HFFc6 (cell line): ENCODE data around the gene RTN4R. TPM values are rescaled to one million over a fixed set of nuclear protein-coding genes. Genes with fewer than 3 reads are reported as not detected.

Source experiments
- DNase-seq: peaks from one replicate; pipeline ENCODE4 v3.0.0-alpha.2; 2018
- H3K27ac Mint-ChIP-seq: 2 replicates; pipeline ENCODE4 v1.8.0; 2020; ENCODE audit warnings: mild to moderate bottlenecking, mixed read lengths
- H3K27me3 Mint-ChIP-seq: 2 replicates; pipeline ENCODE4 v1.8.0; 2021; ENCODE audit warnings: mild to moderate bottlenecking, moderate library complexity, mixed read lengths; ENCODE audit not compliant: insufficient read depth
- H3K36me3 Mint-ChIP-seq: 2 replicates; pipeline ENCODE4 v1.8.0; 2021; ENCODE audit warnings: low read depth, mixed read lengths
- H3K4me1 Mint-ChIP-seq: 2 replicates; pipeline ENCODE4 v1.8.0; 2020; ENCODE audit warnings: low read depth, mixed read lengths
- H3K4me3 Mint-ChIP-seq: 2 replicates; pipeline ENCODE4 v1.8.0; 2020; ENCODE audit warnings: mild to moderate bottlenecking, moderate library complexity, mixed read lengths
- H3K9me3 Mint-ChIP-seq: 2 replicates; pipeline ENCODE4 v1.8.0; 2020; ENCODE audit warnings: mild to moderate bottlenecking, mixed read lengths
- total RNA-seq, 6 experiments: library from RNA; stranded (reverse); fragmentation: NEBNext Ultra II Directional; extraction: Animal tissue kit (Norgen Biotek cat#: 25700); gene quantifications; 2 replicates in 1 of 6; 3 replicates in 5 of 6; pipeline ENCODE4 v1.2.3, GENCODE V29; 2021
- TF ChIP-seq, protein P1 (sequence below): fragments of 200-600 bp; sonication (generic); IDR thresholded peaks from 2 replicates; pipeline ENCODE4 v1.5.0; 2021; ENCODE audit warnings: antibody characterized with exemption, mild to moderate bottlenecking

RTN4R gene
- total RNA-seq, 6 experiments from 2014 or later, result 0.14 to 0.85 (median 0.35) TPM

DNA sequence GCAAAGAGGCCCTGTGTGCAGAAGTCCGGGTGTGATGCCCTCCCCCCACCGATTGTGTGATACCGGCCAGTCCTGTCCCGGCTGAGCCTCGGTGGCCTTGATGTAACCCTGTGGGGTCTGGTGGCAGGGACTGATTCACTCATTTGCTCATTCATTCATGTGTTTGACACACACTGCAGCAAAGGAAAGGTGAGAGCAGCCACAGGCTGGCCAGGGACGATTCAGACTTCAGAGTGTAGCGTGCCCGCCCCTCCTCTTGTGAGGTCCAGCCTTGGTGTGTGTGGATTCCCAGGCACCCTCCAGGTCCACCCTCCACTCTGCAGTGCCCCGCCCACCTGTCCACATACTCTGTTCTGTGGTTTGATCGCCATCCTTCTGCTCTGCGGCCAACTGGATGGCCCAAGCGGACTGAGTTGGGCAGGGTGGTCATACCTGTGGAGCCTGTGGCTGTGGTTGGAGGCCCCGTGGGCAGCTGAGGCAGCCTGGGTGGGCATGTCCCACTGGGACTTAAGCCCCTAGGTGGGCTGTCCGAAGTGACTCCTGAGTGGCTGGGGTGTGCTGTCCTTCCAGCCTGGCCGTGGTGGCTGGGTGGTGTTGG, 59.3 kb downstream of the RTN4R start:
- no peak overlapping the region for H3K4me3 Mint-ChIP-seq
- no peaks in the 10 kb centered on the region for H3K36me3 Mint-ChIP-seq
- TF ChIP-seq, protein P1, sequence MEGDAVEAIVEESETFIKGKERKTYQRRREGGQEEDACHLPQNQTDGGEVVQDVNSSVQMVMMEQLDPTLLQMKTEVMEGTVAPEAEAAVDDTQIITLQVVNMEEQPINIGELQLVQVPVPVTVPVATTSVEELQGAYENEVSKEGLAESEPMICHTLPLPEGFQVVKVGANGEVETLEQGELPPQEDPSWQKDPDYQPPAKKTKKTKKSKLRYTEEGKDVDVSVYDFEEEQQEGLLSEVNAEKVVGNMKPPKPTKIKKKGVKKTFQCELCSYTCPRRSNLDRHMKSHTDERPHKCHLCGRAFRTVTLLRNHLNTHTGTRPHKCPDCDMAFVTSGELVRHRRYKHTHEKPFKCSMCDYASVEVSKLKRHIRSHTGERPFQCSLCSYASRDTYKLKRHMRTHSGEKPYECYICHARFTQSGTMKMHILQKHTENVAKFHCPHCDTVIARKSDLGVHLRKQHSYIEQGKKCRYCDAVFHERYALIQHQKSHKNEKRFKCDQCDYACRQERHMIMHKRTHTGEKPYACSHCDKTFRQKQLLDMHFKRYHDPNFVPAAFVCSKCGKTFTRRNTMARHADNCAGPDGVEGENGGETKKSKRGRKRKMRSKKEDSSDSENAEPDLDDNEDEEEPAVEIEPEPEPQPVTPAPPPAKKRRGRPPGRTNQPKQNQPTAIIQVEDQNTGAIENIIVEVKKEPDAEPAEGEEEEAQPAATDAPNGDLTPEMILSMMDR, result no peak
- H3K4me1 Mint-ChIP-seq, result peaks cover 15% of the 10 kb centered on the region
- no peaks in the 10 kb centered on the region; the same call in none of the 2 replicates for H3K27me3 Mint-ChIP-seq
- H3K27ac Mint-ChIP-seq, result no peak overlapping the region
- DNase-seq, result no peak
- H3K9me3 Mint-ChIP-seq, result no peaks in the 10 kb centered on the region

DNA sequence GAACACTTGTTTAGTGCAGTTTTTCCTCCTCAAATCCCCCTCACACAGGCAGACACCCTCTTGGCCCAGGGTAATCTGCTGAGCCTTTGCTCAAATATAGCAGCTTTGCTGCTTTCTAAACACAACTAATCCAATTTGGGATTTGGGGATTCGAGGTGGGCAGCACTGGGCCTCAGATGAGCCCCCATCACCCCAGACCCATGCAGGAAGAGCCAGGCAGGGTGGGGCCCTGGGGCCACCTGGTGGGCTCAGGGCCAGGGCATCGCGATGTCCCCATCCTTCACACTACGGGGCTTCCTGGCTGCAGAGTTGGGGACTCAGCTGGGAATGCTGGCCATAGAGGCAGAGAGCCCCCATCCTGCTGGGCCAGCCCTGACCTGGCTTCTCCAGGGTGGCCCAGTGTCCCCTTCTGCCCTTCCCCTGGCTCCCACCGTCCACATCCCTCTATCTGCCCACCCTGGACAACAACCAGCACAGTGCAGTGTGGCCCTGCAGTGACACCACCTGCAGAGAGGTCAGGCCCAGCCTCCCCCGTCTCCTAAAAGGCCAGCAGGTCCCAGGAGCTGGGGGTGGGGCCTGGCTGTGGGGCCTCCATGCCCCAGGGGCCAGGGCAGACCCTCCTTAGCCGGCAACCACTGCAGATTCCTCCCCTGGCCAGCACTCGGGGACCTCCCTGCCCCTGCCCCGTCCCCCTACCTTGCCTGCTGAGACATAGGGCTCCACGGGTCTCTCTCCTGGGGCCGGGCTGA, 60.7 kb downstream of the RTN4R start:
- H3K9me3 Mint-ChIP-seq, result no peaks in the 10 kb centered on the region
- no peaks in the 10 kb centered on the region for H3K36me3 Mint-ChIP-seq
- H3K27me3 Mint-ChIP-seq, result no peaks in the 10 kb centered on the region; the same call in 1 of the 2 replicates
- H3K4me1 Mint-ChIP-seq, result peaks cover 27% of the 10 kb centered on the region
- peak overlapping the region; percentile 82 for H3K27ac Mint-ChIP-seq
- TF ChIP-seq, protein P1, result no peak
- H3K4me3 Mint-ChIP-seq, result peak overlapping the region; percentile 90
- DNase-seq, result no peak

DNA sequence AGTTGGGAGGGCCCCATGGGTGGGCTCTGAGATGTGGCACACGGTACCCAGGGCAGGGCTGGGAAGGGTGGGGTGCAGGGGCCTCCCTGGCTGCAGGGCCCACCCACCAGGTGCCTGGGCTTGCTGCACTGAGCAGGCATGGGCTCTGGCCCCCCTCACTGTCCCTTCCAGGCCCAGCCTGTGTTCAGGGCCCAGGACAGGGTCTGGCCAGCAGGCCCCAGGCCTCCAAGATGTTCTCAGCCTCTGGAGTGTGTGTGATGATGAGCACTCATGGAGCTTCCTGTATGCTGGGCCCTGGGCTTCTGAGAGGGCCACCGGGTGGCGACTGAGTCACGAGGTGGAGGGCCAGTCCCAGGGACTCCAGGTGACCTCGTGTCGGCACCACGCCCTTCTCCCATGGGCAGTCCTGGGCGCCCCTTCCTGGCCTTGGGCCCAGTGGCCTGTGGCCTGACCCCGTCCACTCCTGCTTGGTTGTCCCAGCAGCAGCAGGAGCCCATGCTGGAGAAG, 61.4 kb downstream of the RTN4R start:
- Mint-ChIP-seq H3K27ac (peak overlapping the region; percentile 82), H3K4me3 (peak overlapping the region; percentile 90), H3K9me3 (no peaks in the 10 kb centered on the region), H3K36me3 (no peaks in the 10 kb centered on the region), H3K4me1 (peaks cover 27% of the 10 kb centered on the region), H3K27me3 (peaks cover 4% of the 10 kb centered on the region; the same call in 1 of the 2 replicates)
- peak; percentile 11 for DNase-seq
- TF ChIP-seq, protein P1, result no peak

DNA sequence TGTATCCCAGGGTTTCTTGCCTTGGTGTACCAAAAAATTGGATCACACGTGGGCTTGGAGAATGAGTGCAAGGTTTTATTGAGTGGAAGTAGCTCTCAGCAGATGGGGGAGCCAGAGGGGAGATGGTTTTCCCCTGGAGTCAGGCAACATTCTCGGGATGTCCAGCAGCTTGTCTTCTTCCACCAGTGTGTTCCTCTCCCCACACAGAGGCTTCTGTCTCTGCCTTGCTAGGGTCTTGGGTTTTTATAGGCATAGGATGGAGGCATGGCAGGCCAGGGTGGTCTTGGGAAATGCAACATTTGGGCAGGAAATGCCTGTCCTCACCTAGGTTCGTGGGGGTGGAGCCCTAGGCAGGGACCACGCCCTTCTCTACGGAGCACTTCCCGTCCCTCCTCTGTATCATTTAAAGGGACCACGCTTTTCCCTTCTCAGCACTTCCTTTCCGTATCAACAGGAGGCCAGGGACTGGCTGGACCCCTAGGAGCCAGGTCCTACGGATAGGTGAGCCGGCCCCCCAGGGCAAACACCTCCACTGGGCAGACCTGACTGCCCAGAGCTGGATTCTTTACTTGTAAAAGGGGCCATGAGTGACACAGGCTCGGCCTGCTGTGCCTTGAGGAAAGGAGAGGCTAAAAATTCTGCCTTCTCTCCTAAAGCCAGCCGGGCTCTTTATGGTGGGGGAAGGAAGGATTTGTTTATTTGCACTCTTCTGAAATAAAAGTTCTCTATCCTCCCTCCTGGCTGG, 62.0 kb downstream of the RTN4R start:
- Mint-ChIP-seq H3K4me3 (peak overlapping the region; percentile 90), H3K4me1 (peaks cover 27% of the 10 kb centered on the region), H3K27me3 (peaks cover 5% of the 10 kb centered on the region; the same call in 1 of the 2 replicates), H3K36me3 (no peaks in the 10 kb centered on the region), H3K9me3 (no peaks in the 10 kb centered on the region), H3K27ac (peak overlapping the region; percentile 82)
- peak; percentile 34 for DNase-seq
- TF ChIP-seq, protein P1, result no peak

DNA sequence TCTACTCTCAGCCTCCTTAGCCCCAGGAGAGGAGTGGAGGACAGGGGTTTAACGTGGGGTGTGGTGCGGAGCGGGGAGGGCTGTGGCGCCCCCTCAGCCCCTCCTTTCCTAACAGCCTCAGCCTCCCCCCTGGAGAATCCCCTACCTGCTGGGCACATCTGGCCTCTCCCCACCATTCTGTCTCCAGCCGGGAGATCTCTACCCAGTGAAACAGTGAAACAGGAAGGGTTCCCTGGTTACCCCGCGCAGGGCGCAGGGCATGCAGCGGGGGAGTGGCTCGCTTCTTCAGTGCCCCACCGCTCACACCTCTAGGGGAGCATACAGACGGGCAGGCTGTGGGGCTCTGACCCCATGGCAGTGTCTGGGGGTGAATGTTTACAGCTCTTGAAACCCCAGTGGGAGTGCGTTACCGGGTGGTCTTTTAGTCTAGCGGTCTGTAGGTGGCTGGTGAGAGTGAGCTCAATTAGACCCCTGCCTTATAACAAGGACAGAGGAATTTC, 62.6 kb downstream of the RTN4R start:
- H3K27ac Mint-ChIP-seq, result peak overlapping the region; percentile 82
- H3K27me3 Mint-ChIP-seq, result peaks cover 5% of the 10 kb centered on the region; the same call in 1 of the 2 replicates
- TF ChIP-seq, protein P1, result no peak
- no peak for DNase-seq
- H3K4me1 Mint-ChIP-seq, result peaks cover 27% of the 10 kb centered on the region
- H3K4me3 Mint-ChIP-seq, result peak overlapping the region; percentile 90
- no peaks in the 10 kb centered on the region for H3K9me3 Mint-ChIP-seq
- H3K36me3 Mint-ChIP-seq, result no peaks in the 10 kb centered on the region
